HG03139 (cell line): Measurements from ENCODE around the gene CDCA5.
"Not testable (repeated sequence)": the region's sequence is repeated elsewhere in the genome, so short reads cannot be mapped to it uniquely, and the experiment has no call there.

Experiments used
- ATAC-seq: cut with Tn5 transposase; IDR thresholded peaks from one replicate; pipeline ENCODE4 v1.9.1; 2021; ENCODE audit not compliant: unreplicated experiment

The CDCA5 gene

DNA sequence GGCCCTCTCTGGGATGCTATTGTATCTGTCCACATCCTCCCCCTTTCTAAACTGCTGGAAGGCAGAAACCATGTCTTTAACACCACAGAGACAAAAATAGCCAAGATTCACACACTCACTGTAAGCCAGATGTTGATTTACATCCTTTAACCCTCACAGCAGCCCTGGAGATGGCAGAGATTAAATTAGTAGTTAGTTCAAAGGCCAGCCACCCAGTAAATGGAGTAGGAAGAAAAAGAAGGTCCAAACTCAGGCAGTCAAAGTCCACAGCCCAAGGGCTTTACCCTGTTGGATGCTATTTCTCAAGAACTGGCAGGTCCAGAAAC, 35.8 kb upstream of the CDCA5 start:
- ATAC-seq, result no peak

DNA sequence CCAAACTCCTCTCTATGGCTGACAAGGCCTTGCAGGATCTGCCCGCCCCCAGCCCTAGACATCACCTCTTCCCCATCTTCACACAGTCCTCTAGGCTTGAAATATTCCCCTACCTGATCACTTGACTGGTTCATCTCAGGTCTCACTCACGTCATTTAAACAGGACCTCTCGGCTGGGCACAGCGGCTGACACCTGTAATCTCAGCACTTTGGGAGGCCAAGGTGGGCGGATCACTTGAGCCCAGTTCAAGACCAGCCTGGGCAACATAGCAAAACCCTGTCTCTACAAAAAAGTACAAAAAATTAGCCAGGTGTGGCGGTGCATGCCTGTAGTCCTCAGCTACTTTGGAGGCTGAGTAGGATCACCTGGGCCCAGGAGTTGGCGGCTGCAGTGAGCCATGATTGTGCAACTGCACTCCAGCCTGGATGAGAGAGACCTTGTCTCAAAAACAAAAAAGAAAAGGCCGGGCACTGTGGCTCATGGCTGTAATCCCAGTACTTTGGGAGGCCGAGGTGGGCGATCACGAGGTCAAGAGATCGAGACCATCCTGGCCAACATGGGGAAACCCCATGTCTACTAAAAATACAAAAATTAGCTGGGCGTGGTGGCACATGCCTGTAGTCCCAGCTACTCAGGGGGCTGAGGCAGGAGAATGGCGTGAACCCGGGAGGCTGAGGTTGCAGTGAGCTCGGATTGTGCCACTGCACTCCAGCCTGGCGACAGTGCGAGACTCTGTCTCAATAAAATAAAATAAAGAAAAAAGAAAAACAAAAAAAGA, 35.2 kb upstream of the CDCA5 start:
- ATAC-seq, result not testable (repeated sequence)

DNA sequence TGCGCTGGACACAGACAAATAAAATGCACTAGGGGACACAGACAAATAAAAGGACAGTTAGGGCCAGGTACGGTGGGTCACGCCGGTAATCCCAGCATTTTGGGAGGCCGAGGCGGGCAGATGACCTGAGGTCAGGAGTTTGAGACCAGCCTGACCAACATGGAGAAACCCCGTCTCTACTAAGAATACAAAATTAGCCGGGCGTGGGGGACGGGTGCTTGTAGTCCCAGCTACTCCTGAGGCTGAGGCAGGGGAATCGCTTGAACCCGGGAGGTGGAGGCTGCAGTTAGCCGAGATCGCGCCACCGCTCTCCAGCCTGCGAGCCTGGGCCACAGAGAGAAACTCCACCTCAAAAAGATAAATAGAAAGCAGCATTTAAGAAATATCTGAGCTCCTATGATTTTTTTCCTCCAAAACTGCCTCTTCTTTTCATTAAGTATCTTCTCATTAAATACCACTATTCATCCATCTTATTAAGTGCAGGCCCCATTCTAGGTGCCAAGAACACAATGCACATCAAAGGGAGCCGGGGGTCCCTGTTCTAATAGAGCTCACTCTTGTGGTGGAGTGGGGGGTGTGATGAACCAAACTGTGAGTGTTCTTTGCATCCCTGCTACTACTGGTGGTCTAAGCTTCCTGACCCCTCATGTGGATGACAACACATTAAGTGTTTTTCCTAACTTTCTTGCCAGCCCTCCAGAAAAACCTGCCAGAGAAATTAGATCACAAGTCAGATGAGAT, 34.4 kb upstream of the CDCA5 start:
- ATAC-seq, result no peak

DNA sequence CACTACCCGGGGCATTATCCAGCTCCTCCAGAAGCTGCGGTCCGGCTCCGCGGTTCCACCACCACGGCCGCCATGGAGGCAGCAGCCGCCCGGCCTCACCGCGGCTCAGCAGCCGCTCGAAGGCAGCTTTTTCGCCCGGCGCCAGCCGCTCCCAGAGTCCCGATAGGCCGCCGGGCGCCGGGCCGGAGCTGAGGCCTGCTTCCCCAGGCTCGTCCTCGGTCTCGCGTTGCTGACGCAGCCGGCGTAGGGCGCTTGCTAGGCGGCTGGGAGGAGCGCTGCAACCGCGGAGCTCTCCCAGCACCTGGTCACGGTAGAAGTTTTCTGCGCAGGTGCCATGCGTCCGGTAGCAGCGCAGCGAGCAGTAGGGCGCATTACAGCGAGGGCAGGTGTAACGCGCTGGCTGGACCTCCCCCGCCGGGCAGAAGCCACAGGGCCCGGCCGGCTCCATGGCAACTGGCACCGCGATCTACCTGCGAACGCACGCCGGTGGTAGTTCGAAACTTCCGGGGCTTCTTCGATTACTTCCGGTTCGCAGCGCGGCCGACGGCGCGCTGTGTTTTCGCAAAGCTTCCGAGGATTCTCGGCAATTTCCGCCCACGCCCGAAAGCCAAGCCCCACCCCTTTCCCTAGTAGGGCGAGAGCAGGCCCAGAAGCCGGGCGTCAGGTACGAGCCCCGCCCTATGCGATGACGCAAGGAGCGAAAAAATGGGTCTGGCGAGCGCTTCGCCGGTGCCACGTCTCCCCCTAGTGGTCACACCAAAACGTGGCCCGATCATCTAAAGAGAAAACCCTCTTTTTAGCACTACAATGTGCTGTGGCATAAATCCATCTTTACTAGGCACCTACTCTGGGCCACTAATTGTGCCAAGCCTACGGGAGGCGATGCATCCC, 33.6 kb upstream of the CDCA5 start, which contains the start of gene ZNHIT2:
ZNHIT2 (minus strand) TSS at position 496 of the 891 bp plus-strand sequence; CDS start at position 448, 48 bp downstream.
- ATAC-seq, result peak; percentile 43

DNA sequence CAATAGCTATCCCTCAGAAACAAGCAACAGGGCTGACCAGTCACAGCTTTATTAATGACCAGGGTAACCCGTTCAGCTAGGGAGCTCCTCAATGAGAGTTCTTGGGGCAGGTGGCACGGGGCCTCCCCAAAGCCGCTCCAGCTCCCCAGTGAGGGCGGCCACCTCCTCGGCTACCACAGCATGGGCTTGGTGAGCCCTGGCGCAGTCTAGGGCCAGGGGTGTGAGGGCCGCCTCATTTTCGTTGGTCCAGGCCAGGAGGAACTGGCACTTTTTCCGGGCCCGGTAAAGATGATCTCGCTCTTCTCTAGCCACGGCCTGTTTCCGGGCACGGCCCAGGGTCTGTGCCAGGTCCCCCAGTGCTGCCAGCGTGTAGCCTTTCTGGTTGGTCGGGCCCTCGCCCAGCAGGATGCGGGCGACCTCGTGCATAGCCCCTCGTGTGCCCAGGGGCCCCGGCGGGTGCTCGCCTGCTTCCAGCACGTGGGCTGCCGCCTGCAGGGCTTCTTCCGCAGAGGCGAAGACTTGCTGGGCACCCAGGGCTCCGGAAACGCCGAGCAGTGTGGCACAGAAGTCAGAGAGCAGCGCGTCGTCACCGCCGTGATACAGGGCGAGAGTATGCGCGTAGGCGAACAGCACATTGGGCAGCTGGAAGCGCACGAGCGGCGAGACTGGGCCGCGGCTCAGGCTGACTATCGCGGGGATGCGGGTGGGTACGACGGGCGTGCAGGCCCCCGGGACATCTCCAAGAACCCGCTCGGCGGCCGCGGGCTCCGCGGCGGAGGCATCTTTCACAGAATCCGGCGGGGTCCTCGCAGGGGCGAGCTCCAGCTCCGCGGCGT, 32.7 kb upstream of the CDCA5 start:
- no peak for ATAC-seq

DNA sequence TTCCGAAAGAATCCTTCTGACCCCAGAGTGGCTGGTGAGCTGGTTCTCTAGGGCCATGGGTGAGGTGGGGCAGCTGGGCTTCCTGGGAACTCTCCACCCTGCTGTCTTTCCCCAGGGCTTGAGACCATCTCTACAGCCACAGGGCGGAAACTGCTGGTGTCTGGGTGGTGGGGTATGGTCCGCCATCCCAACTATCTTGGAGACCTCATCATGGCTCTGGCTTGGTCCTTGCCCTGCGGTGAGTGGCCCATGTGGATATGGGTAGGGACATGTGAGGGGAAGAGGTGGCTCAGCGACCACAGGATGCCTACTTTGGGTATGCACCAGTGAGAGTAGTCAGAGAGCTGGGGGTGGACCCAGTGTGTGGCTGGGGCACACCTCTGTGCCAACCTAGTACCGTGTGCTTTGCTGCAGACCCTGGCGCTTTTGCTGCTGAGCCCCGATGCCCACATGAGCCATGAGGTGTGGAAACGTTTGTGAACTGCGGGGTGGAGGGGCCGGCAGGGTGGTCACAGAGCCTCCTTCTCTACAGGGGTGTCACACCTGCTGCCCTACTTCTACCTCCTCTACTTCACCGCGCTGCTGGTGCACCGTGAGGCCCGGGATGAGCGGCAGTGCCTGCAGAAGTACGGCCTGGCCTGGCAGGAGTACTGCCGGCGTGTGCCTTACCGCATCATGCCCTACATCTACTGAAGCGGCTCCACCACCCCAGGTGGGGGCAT, 31.7 kb upstream of the CDCA5 start:
- no peak for ATAC-seq

DNA sequence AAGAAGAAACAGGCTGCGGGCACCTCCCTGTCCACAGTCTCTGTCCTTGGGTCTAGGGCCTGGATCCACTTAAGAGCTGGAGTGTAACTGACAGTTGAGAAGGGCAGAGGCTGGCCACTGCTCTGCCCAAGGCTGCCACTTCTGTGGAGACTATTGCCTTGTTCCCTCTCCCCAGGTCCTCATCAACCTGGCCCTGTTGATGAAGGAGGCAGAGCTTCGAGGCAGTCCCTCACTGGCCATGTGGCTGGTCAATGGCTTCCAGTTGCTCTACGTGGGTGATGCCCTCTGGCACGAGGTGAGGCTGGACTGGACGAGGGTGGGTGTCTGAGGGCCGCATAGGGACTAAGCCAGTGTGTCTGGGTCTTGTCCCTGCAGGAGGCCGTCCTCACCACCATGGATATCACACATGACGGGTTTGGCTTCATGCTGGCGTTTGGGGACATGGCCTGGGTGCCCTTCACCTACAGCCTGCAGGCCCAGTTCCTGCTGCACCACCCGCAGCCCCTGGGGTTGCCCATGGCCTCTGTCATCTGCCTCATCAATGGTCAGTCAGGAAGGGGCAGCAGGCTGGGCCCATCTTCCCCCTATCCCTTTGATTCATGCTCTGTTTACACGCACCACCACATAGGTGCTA, 30.8 kb upstream of the CDCA5 start:
- ATAC-seq, result no peak

DNA sequence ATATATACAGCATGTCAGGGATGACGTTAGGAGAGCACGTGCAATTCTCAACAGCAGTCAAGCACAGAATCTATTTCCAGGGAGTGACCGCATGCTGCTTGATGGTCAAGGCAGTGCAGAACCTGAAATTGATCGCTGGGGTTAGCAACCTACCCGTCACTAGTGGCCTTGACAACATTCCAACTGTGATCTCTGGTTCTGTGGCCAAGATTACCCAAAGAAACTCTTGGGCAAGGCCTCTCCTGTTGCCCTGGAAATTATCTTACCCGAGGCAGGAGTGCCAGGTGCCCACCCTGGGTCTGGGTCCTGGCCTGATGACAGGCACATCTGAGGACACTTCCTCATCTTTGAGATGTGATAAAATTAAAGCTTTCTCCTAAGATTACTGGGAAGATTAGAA, 30.0 kb upstream of the CDCA5 start:
- ATAC-seq, result no peak

DNA sequence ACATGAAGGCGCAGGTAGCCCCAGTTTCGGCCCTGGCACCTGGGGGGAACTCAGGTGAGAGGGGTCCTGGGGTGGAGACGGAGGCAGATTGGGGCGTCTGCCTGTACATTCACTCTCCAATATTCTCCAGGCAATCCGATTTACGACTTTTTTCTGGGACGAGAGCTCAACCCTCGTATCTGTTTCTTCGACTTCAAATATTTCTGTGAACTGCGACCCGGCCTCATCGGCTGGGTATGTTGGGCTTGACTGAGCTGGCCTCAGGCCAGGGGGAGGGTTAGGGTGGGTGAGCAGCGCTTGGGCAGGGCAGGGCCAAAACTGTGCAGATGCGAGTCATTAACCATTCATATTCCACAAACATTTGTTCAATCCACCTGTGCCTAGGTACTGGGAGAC, 29.5 kb upstream of the CDCA5 start:
- no peak for ATAC-seq

DNA sequence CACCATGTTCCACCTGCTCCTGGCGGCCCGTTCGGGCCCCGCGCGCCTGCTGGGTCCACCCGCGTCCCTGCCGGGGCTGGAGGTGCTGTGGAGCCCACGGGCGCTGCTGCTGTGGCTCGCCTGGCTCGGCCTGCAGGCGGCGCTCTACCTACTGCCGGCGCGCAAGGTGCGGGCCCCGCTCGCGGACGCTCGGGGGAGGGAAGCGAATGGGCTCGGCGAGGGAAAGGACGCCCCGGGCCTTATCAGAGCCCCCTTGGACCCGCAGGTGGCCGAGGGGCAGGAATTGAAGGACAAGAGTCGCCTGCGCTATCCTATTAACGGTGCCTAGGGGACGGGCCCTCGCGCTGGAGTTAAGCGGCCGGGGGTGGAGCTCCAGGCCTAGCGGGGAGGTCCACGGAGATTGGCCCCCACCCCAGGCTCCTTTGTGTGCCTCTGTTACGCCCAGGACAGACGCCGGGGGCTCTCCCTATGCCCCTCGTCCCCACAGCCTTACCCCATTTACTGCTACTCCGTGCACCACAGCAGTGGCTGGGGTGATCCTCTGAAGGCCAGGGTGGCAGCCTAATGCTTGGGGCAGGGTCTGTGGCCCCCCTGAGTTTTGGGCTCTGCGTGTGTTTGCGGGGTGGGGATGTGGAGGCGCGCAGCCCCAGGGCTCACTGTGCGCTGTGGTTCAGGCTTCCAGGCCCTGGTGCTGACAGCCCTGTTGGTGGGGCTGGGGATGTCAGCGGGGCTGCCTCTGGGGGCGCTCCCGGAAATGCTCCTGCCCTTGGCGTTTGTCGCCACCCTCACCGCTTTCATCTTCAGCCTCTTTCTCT, 28.9 kb upstream of the CDCA5 start:
- no peak for ATAC-seq

DNA sequence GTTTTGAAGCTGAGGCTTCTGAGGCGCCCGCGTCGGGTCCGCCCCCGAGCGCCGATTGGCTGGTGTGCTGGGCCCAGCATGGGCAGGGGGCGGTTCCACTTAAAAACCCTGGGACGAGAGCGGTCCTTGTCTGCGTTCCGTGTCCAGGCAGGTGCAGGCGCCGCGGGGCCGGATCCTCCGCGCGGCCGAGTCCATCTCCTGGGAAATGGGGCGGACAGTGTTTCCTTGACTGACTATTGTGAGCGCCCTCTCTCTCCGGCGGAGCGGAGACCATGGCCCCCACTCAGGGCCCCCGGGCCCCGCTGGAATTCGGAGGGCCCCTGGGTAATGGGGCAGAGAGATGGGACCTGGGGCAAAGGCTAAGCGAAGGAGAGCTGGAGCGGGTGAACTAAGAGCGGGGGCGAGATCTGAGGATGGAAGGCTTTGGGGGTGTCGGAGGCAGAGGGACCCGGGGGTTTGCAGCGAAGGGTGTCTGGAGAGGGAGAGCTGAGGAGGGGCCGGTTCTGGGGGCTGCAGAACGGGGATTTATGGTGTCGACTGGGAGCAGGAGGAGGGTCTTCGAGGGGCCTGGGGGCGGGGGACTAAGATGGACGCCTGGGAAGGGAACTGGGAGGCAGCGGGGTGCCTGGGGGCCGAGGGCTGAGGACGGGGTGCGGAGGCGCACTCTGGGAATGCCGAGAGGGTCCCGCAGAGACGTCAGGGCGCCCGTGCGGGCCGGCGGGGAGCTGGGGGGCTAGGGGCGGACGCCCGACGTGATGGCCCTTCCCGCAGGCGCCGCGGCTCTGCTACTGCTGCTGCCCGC, 28.1 kb upstream of the CDCA5 start, which contains the start of gene TM7SF2:
TM7SF2 (plus strand) TSS at position 129 of the 802 bp plus-strand sequence; CDS start at position 273, 144 bp downstream.
- ATAC-seq, result peak; percentile 53

DNA sequence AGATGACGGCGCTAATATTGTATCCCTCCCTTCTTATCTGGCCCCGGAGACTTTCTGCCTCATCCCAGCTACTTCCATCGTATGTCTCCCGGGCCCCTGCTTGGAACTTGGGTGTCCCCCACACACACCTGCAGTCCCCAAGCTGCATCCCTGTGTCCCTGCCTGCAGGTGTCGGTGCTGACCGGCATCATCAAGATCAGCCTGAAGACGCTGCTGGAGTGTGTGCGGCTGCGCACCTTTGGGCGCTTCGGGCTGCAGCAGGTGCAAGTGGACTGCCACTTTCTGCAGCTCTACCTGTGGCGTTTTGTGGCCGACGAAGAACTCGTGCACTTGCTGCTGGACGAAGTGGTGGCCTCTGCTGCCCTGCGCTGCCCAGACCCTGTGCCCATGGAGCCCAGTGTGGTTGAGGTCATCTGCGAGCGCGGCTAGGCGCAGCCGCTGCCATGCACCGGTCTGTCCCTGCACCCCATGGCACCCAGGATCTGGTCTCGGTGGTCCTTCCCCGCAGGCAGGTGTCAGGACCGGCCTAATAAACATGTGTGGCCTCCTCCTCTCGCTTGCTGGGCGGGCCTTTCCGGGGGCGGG, 27.4 kb upstream of the CDCA5 start:
- no peak for ATAC-seq

DNA sequence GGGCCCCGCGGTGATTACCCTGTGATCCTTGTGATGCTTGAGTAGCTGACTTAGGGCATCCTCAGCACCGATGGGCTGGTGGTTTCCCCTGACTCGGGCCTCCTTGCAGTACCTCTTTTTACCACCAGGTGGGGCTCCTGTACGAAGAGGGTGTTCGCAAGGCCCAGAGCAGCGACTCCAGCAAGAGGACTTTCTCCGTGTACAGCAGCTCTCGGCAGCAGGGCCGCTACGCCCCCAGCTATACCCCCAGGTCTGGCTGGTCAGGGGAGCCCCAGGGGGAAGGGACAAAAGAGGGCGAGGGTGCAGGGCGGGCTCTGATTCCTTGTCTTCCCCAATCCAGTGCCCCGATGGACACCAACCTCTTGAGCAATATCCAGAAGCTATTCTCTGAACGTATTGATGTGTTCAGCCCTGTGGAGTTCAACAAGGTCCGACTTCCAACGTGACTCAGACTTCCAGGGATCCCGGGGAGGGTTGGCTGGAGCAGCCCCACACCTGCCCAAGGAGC, 26.6 kb upstream of the CDCA5 start:
- no peak for ATAC-seq

DNA sequence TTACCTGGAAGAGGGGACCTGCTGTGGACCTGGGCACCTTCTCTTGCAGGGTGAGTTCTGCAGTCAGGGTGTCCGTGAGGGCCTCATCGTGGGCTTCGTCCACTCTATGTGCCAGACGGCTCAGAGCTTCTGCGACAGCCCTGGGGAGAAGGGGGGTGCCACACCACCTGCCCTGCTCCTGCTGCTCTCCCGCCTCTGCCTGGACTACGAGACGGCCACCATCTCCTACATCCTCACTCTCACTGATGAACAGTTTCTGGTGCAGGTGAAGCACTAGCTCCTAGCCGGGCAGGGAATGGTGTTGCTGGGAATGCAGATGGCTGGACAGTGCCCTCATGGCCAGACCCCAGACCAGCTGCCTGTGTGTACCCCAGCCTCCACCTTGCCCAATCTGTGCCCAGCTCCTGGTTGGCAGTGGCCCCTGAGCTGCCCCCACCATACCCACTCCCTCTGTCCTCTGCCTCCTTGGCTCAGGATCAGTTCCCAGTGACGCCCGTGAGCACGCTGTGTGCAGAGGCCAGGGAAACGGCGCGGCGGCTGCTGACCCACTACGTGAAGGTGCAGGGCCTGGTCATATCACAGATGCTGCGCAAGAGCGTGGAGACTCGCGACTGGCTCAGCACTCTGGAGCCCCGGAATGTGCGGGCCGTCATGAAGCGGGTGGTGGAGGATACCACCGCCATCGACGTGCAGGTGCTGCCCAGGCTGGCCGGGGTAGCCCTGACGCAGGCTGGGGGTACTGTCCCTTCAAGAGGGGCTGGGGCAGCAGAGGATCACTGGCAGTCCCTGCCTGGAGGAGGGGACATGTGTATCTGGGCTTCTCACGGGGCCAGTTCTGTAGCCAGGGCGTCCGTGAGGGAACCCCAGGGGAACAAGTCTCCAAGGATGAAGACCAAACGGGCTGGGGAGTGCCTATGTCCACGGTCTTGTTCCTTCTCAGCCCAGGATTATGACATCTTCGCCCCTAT, 25.7 kb upstream of the CDCA5 start:
- no peak for ATAC-seq

DNA sequence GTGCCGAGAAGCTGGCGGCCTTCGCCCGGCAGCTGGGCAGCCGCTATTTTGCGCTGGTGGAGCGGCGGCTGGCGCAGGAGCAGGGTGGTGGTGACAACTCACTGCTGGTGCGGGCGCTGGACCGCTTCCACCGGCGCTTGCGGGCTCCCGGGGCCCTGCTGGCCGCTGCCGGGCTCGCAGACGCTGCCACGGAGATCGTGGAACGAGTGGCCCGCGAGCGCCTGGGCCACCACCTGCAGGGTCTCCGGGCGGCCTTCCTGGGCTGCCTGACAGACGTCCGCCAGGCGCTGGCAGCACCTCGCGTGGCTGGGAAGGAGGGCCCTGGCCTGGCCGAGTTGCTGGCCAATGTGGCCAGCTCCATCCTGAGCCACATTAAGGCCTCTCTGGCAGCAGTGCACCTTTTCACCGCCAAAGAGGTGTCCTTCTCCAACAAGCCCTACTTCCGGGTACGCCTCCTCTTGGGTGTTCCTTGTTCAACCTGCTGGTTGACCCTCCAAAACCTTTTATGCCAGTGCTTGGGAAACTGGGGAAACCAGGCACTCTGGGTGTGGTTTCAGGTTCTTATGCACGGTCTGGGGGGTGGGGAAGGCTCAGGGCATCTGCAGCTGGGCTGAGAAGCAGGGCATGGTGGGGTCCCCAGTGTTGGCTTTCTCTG, 24.8 kb upstream of the CDCA5 start:
- ATAC-seq, result no peak
